HCT116 (cell line): ENCODE measurements around the gene CRHR2.

Experiments used
- EGR1 ChIP-seq: IDR thresholded peaks from 2 replicates; pipeline ENCODE4 v1.6.1; 2012; ENCODE audit warnings: low read depth
- EZH2 ChIP-seq: fragments of 200-600 bp; sonication (generic); IDR thresholded peaks from 2 replicates; pipeline ENCODE4 v1.6.1; 2017; ENCODE audit warnings: antibody characterized with exemption, mixed run types
- POLR2A ChIP-seq: IDR thresholded peaks from 2 replicates; pipeline ENCODE4 v1.7.0; 2011; ENCODE audit warnings: borderline replicate concordance; ENCODE audit not compliant: insufficient read depth, insufficient read length; ENCODE audit errors: extremely low read depth
- POLR2AphosphoS5 ChIP-seq: IDR thresholded peaks from 2 replicates; pipeline ENCODE4 v1.6.1; 2011; ENCODE audit warnings: mild to moderate bottlenecking, low read depth, low read length, moderate library complexity
- REST ChIP-seq: IDR thresholded peaks from 2 replicates; pipeline ENCODE4 v1.6.1; 2012; ENCODE audit warnings: low read depth
- SIN3A ChIP-seq: IDR thresholded peaks from 2 replicates; pipeline ENCODE4 v1.6.1; 2012; ENCODE audit warnings: low read depth
- SP1 ChIP-seq: IDR thresholded peaks from 2 replicates; pipeline ENCODE4 v1.6.1; 2012; ENCODE audit warnings: low read depth
- SRF ChIP-seq: IDR thresholded peaks from 2 replicates; pipeline ENCODE4 v1.6.1; 2012; ENCODE audit warnings: low read depth
- ZBTB33 ChIP-seq: IDR thresholded peaks from 2 replicates; pipeline ENCODE4 v1.6.1; 2011; ENCODE audit warnings: mild to moderate bottlenecking, low read length, moderate library complexity; ENCODE audit not compliant: insufficient replicate concordance; ENCODE audit errors: extremely low read depth
- TF ChIP-seq, protein P1 (sequence below), 3 experiments: fragments of 200-600 bp in 1 of 3; sonication (generic) in 1 of 3; IDR thresholded peaks in 2 of 3; conservative IDR thresholded peaks in 1 of 3; 2 replicates each; pipeline ENCODE4 v1.5.1; 2012 to 2017; ENCODE audit warnings: low read depth in 2 of 3, low read length in 2 of 3, antibody characterized with exemption in 1 of 3, borderline replicate concordance in 1 of 3, control low read depth in 1 of 3, mild to moderate bottlenecking in 1 of 3, mixed read lengths in 1 of 3, mixed run types in 1 of 3, moderate library complexity in 1 of 3; ENCODE audit not compliant: insufficient read depth in 1 of 3

DNA sequence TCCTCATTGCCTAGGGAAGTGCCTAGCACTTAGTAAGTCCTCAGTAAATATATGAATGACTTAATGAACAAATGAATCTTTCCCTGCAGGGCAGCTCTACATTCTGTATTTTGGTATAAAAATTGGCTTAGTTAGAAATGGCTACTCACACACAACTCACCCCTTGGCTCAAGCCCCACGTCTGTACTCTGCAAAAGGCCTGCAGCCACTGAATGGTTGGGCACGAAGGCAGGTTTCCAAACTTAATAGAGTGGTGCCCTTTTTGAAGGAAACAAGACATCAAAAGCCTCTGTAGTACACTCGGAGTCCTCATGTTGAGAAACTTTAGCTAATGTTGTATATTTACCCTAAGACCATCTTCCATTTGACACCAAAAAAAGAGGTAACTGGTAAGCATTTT, 36.6 kb downstream of the CRHR2 start:
- TF ChIP-seq POLR2A (no peak), ZBTB33 (no peak), SIN3A (no peak), POLR2AphosphoS5 (no peak; the same call in 1 of the 2 replicates), SRF (no peak), SP1 (no peak), REST (no peak), EGR1 (no peak), EZH2 (no peak)
- TF ChIP-seq, protein P1, sequence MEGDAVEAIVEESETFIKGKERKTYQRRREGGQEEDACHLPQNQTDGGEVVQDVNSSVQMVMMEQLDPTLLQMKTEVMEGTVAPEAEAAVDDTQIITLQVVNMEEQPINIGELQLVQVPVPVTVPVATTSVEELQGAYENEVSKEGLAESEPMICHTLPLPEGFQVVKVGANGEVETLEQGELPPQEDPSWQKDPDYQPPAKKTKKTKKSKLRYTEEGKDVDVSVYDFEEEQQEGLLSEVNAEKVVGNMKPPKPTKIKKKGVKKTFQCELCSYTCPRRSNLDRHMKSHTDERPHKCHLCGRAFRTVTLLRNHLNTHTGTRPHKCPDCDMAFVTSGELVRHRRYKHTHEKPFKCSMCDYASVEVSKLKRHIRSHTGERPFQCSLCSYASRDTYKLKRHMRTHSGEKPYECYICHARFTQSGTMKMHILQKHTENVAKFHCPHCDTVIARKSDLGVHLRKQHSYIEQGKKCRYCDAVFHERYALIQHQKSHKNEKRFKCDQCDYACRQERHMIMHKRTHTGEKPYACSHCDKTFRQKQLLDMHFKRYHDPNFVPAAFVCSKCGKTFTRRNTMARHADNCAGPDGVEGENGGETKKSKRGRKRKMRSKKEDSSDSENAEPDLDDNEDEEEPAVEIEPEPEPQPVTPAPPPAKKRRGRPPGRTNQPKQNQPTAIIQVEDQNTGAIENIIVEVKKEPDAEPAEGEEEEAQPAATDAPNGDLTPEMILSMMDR (IDR thresholded peaks at IDR 0.05 in 2 of 3, conservative IDR thresholded peaks at IDR 0.05 in 1 of 3; ENCODE audit: borderline replicate concordance in 1 of 3, insufficient read depth in 1 of 3, low read depth in 2 of 3, low read length in 2 of 3): no peak
